T-helper 1 cell (primary cell): Measurements from ENCODE around the gene INPP4A.
"Not testable (repeated sequence)": the region's sequence is repeated elsewhere in the genome, so short reads cannot be mapped to it uniquely, and the experiment has no call there.

Source experiments
- DNase-seq, 5 donors: peaks; one replicate each; pipeline ENCODE4 v3.0.0-alpha.2; 2012 to 2020
- total RNA-seq, 4 donors: gene quantifications; one replicate each; lab custom pipeline; 2026; lab: John Stamatoyannopoulos, UW

INPP4A gene
- 161 to 244 (median 219) reads per million in 4 donors for total RNA-seq

- peak; percentile 64 to 80 (median 70) for DNase-seq
These were observed at the start of gene INPP4A for GRCh38 chr2:98444436-98445176. INPP4A (plus strand) TSS chr2:98444858; CDS start chr2:98520049, 75,191 bp downstream.

GRCh38 chr2:98395977-98396376 is 48.7 kb upstream of the INPP4A start:
- DNase-seq, result no peak

GRCh38 chr2:98396745-98397355 is 47.8 kb upstream of the INPP4A start:
- DNase-seq, result no peak

DNA sequence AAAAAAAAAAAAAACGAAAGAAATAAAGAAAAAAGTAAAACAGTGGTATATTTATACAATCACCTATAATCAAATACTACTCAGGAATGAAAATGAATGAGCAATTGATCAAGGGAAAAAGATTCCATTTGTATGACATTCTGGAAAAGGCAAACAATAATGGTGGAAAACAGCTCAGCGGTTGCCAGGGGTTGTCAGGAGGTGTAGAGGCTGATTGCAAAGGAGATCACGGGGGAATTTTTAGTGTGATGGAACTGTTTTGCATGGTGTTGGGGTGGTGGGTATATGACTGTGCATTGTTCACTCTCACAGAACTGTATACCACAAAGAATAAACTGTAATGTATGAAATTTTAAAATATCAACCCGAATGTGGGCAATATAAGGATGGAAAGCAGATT is 45.5 kb upstream of the INPP4A start:
- DNase-seq, result no peak

DNA sequence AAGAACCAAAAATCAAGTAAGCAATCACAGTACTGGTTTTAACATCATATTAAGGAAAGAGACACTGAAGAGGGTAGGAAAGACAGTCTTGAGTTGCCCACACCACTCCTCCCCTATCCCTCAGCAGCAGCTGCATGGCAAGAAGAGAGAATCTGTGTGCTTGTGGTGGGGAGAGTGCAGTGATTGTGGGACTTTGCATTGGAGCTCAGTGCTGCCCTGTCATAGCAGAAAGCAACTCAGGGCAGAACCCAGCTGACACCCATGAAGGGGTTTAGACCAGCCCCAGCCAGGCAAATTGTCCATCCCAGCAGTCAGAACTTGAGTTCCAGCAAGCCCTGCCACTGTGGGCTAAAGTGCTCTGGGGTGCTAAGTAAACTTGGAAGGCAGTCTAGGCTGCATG is 40.8 kb upstream of the INPP4A start:
- no peak for DNase-seq

DNA sequence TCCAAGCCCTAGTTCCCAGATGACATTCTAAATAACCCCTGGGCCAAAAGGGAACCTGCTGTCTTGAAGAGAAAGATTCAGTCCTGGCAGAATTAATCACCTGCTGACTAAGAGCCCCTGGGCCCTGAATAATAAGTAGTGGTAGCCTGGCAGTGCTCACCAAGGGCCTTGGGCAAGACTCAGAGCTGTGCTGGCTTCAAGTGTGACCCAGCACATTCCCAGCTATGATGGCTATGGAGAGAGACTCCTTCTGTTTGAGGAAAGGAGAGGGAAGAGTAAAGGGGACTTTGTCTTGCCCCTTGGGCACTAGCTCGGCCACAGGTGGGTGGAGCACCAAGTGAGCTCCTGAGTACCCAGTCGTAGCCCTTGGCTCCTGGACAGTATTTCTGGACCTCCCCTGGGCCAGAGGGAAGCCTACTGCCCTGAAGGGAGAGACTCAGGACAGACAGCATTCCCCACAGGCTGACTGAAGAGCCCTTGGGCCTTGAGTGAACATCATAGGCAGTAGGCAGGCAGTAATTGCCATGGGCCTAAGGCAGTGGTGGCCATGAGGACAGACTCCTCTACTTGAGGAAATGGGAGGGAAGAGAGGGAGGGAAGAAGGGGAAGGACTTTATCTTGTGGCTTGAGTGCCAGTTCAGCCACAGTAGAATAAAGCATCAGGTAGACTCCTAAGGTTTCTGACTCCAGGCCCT is 40.0 kb upstream of the INPP4A start:
- no peak for DNase-seq

GRCh38 chr2:98405301-98405700 is 39.4 kb upstream of the INPP4A start:
- no peak for DNase-seq

- no peak for DNase-seq
These were observed 36.5 kb upstream of the INPP4A start for GRCh38 chr2:98408155-98408554.

GRCh38 chr2:98412751-98413458 is 31.8 kb upstream of the INPP4A start:
- peak in 4 of 5 donors; percentile 23 to 74 (median 52) for DNase-seq

DNA sequence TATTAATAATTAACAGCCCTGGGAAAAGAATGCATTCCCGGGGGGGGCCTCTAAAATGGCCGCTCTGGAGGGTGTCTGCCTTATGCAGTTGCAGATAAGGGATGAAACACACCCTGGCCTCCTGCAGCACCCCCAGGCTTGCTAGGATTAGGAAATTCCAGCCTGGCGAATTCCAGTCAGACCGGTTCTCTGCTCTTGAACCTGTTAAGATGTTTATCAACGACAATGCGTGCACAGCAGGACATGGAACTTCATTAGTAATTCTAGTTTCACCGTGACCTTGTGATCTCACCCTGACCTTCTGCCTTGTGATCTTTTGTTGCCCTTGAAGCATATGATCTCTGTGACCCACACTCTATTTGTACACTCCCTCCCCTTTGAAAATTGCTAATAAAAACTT is 30.4 kb upstream of the INPP4A start:
- not testable (repeated sequence) for DNase-seq

- not testable (repeated sequence) for DNase-seq
These were observed 28.9 kb upstream of the INPP4A start for GRCh38 chr2:98415719-98416248.

DNA sequence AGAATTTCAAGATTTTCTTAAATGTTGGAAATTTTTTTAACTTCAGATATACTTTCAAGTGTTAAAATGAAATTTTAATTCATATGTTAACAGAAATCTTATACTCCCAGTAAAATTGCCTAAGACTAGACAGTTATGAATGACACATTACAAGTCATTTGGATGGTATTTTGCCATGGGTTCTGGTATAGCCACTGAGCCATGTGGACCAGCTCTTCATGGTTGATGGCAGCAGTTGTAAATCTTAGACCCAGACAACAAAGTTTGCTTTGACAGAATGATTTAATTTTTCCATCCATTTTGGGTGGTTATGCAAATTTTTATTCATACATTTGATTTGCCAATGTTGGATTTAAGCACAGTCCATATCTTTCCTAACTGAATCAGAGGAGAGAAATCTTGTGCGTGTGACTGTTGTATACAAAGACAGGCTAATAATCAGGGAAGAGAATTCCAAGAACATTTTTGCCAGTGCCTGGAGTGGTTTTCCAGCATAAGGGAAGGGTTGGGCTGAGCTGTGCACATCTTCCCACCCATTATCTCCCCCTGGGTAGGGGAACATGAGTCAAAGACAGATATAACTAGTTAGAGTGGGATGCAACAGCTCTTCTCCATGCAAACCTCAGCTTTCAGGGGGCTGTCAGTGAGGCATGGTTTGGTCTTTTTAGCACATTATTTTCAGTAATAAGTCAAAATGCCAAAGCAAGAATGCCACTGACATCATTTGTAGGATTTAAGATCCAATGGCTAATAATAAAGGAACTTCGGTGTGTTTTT is 28.1 kb upstream of the INPP4A start:
- no peak for DNase-seq

DNA sequence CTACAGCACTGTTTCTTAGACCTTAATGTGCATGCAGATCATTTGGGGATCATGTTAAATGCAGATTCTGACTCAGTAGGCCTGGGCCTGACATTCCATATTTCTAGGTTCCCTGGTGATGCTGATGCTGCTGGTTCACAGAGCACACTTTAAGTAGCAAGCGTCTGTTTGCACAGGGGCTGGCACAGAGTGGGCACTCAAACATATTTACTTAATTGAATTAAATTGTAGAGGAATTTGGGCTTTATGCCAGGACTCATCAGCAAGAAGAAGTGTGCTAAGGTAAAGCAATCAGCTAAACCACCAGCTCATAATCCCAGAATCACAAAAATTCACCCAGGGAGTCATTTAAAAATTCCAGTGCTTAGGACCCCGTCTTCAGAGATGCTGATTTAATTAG is 25.1 kb upstream of the INPP4A start:
- no peak for DNase-seq

DNA sequence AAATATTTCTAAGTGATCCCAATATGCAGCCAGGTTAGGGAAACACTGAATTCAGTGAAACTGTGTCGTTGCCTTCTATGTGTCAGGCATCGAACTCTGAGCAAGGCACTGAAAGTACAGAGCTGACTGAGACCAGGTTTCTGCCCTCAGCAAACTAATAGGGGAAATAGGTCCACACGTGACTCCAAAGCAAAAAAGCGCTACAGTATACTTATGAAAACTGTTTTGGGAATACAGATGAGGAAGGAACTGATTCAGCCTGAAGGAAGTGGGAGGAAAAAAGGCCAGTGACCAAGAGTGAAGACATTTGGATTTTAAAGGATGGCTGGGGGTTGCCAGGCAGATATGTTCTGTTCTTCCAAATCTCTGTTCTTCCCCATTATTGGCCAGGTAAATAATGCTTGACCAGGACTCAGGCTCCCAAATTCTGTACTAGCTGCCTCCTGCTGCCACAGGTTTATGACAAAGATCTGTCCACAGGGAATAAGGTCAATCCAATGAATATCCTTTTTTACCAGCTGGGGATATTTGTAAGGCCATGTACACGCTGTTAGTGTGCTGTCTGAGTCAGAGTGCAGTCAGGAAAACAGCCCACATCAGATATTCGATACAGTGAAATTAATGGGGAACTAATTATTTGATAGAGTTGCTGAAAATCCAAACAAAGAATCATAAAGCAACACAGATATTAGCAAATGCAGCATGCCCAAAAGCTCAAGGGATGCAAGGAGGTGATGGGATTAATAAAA is 24.5 kb upstream of the INPP4A start:
- DNase-seq, result no peak

DNA sequence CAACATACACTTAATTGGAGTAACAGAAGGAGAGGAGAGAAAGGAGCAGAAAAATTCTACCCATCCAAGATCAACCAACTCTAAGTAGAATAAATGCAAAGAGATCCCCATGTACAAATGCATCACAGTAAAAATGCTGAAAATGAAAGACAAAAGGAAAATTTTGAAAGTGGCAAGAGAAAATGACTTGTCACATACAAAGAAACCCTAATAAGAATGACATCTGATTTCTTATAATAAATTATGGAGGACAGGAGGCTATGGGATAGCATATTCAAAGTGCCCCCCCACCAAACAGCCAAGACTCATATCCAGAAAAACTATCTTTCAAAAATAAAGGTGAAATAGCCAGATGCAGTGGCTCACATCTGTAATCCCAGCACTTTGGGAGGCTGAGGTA is 22.2 kb upstream of the INPP4A start:
- no peak for DNase-seq

DNA sequence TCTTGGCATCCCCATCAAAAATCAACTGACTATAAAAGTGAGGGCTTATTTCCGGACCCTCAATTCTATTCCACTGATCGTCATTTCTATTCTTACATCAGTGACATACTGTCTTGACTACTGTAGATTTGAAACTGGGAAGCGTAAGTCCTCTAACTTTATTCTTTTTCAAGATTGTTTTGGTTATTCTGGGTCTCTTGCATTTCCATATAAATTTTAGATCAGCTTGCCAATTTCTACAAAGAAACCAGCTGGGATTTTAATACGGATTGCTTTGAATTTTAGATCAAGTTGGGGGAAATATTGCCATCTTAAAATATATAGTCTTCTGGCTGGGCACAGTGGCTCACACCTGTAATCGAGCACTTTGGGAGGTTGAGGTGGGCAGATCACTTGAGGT is 17.9 kb upstream of the INPP4A start:
- no peak for DNase-seq

DNA sequence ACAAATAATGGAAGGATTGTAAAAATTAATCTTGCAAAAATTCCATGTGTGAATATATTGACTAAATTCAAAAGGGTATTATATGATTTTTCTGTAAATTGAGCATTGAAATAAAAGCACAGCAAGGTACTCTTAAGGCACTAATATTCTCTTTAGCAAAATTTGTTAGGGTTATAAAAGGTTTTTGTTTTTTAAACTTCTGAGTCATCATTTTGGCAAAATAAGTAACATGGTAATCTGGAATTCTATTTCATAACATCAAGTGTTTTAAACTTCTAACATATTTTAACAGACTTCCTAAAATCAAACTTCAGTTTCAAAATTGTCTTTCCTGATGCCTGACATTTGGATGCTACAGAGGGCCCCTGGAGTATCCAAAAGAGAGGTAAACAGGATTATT is 12.5 kb upstream of the INPP4A start:
- no peak for DNase-seq

DNA sequence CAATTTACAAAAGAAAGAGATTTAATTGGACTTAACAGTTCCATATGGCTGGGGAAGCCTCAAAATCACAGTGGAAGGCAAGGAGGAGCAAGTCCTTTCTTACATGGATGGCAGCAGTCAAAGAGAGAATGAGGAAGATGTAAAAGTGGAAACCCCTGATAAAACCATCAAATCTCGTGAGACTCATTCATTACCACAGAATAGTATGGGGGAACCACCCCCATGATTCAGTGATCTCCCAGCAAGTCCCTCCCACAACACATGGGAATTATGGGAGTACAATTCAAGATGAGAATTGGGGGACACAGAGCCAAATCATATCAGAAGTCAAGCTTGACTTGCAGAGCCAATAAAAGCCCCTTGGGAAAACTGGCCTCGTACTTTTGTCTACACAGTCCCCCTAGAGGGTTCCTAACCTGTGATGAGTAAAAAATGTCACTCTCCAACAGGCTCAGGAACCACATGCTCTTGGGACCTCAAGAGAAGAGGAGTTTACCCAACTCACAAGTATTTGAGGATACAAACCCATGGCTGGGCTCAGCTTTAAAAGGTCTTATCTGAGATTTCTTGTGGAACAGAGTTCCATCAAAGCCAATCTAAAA is 11.2 kb upstream of the INPP4A start:
- no peak for DNase-seq

DNA sequence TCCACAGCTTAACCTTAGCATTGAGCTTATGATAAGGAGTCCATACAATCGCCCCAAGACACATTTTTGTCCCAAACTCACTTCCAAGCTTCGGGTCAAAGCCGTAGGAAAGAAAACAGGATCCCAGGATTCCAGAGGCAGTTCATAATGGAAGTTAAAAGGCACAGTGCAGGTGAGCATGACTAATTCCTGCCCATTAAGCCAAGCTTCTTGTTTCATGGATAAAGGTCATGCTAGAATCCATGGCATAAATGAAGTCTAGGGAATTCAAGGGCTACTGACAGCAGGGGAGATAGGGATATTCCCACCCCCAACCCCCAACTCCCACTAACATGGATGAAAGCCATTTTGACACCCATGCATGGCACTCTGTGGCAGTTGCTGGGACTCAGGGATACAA is 10.2 kb upstream of the INPP4A start:
- DNase-seq, result no peak

DNA sequence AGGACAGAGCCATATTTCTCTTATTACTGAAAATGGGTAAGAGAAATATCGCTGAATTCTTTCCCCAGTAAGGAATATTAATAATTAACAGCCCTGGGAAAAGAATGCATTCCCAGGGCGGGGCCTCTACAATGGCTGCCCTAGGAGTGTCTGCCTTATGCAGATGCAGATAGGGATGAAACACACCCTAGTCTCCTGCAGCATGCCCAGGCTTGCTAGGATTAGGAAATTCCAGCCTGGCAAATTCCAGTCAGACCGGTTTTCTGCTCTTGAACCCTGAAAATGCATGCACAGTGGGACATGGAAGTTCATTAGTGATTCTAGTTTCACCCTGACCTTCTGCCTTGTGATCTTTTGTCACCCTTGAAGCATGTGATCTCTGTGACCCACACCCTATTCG is 9.0 kb upstream of the INPP4A start:
- DNase-seq, result not testable (repeated sequence)

DNA sequence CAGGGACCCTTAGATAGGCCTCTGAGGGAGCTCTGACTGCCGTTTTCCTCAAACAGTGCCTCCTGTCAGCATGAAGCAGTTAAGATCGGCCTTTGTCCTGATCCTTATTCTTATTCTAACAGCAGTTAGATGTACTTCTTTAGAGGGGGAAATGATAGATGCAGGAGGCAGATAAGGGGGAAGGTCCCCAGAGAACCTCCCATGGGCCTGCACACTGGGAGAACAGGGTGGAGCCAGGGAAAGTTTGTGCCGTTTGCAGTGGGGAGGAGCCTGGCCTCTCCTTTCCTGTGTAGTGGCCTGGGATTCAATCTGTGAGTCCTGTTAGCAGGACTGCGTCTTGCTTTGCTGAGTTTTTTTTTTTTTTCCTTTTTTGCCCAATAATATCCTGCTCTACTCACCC is 7.9 kb upstream of the INPP4A start:
- no peak for DNase-seq
